Neuronal stem cell (in vitro differentiated cells): ENCODE results near the gene NTN5.

Source experiments
- DNase-seq: peaks from one replicate; pipeline ENCODE4 v3.0.0-alpha.2; 2013; ENCODE audit warnings: low spot score
- H2AFZ ChIP-seq: one replicate; pipeline ENCODE4 v1.6.1; 2013; ENCODE audit warnings: mild to moderate bottlenecking, low read length, inconsistent platforms
- H2AK5ac ChIP-seq: 2 replicates; pipeline ENCODE4 v1.6.1; 2013; ENCODE audit warnings: low read depth, mild to moderate bottlenecking, inconsistent platforms, low read length, moderate library complexity, mixed read lengths
- H2BK120ac ChIP-seq: 2 replicates; pipeline ENCODE4 v1.6.1; 2013; ENCODE audit warnings: low read depth, mild to moderate bottlenecking, inconsistent platforms, low read length, moderate library complexity, mixed read lengths
- H2BK12ac ChIP-seq: one replicate; pipeline ENCODE4 v1.6.1; 2013; ENCODE audit warnings: low read length, inconsistent platforms
- H2BK15ac ChIP-seq: 2 replicates; pipeline ENCODE4 v1.6.1; 2013; ENCODE audit warnings: mild to moderate bottlenecking, low read length, inconsistent platforms, mixed read lengths
- H2BK5ac ChIP-seq: one replicate; pipeline ENCODE4 v1.6.1; 2013; ENCODE audit warnings: inconsistent platforms, mild to moderate bottlenecking, low read length, moderate library complexity
- H3K14ac ChIP-seq: one replicate; pipeline ENCODE4 v1.6.1; 2013; ENCODE audit warnings: low read length, inconsistent platforms
- H3K18ac ChIP-seq: 2 replicates; pipeline ENCODE4 v1.6.1; 2013; ENCODE audit warnings: low read length, inconsistent platforms
- H3K23ac ChIP-seq: 2 replicates; pipeline ENCODE4 v1.6.1; 2013; ENCODE audit warnings: low read depth, mild to moderate bottlenecking, mixed read lengths, low read length, inconsistent platforms; ENCODE audit not compliant: poor library complexity
- H3K27ac ChIP-seq: replicated peaks from 3 replicates; pipeline ENCODE4 v1.5.1; 2013; ENCODE audit warnings: low read length, inconsistent platforms
- H3K27me3 ChIP-seq, 3 experiments: 2 replicates each; pipeline ENCODE4 v1.6.1; 2013; ENCODE audit warnings: low read length in 3 of 3, mild to moderate bottlenecking in 2 of 3, inconsistent platforms in 1 of 3, low read depth in 1 of 3, mixed read lengths in 1 of 3, moderate library complexity in 1 of 3; ENCODE audit not compliant: control insufficient read depth in 3 of 3, insufficient read depth in 3 of 3
- H3K36me3 ChIP-seq, 2 donors: replicated peaks in 1 of 2; 2 replicates each; pipeline ENCODE4 v1.6.1; 2013; ENCODE audit warnings: low read length in 2 of 2; ENCODE audit not compliant: control insufficient read depth in 2 of 2, insufficient read depth in 2 of 2
- H3K4ac ChIP-seq: 2 replicates; pipeline ENCODE4 v1.6.1; 2013; ENCODE audit warnings: inconsistent platforms, mild to moderate bottlenecking, low read length, moderate library complexity
- H3K4me1 ChIP-seq, 2 donors: 1 replicate in 1 of 2; 2 replicates in 1 of 2; pipeline ENCODE4 v1.6.1; 2013; ENCODE audit warnings: low read length in 2 of 2, low read depth in 1 of 2; ENCODE audit not compliant: control insufficient read depth in 2 of 2, insufficient read depth in 1 of 2
- H3K4me2 ChIP-seq: one replicate; pipeline ENCODE4 v1.6.1; 2013; ENCODE audit warnings: mild to moderate bottlenecking, low read length, inconsistent platforms; ENCODE audit not compliant: insufficient read depth, poor library complexity, severe bottlenecking
- H3K4me3 ChIP-seq, 2 donors: 2 replicates each; pipeline ENCODE4 v1.5.1; 2013; ENCODE audit warnings: low read length in 2 of 2, mild to moderate bottlenecking in 2 of 2, inconsistent platforms in 1 of 2, moderate library complexity in 1 of 2
- H3K79me1 ChIP-seq: one replicate; pipeline ENCODE4 v1.6.1; 2013; ENCODE audit warnings: low read depth, mild to moderate bottlenecking, inconsistent platforms, low read length, moderate library complexity
- H3K9ac ChIP-seq: one replicate; pipeline ENCODE4 v1.6.1; 2013; ENCODE audit warnings: mild to moderate bottlenecking, low read depth, low read length, inconsistent platforms; ENCODE audit not compliant: poor library complexity
- H3K9me3 ChIP-seq, 2 donors: replicated peaks in 1 of 2; 2 replicates each; pipeline versions ENCODE3 to v1.6.1; 2013; ENCODE audit warnings: low read length in 2 of 2, mild to moderate bottlenecking in 2 of 2, inconsistent platforms in 1 of 2, low read depth in 1 of 2, mixed read lengths in 1 of 2, moderate library complexity in 1 of 2; ENCODE audit not compliant: control insufficient read depth in 2 of 2, insufficient read depth in 1 of 2
- H4K8ac ChIP-seq: one replicate; pipeline ENCODE4 v1.6.1; 2013; ENCODE audit warnings: low read depth, mild to moderate bottlenecking, inconsistent platforms, low read length, moderate library complexity
- H4K91ac ChIP-seq: one replicate; pipeline ENCODE4 v1.6.1; 2013; ENCODE audit warnings: low read length, low read depth, mild to moderate bottlenecking, inconsistent platforms; ENCODE audit not compliant: poor library complexity
- WGBS, 2 donors: extraction: QIAGEN DNeasy Blood & Tissue Kit; methylation state at CpG; one replicate each; pipeline ENCODE4 v1.1.7; 2013; ENCODE audit warnings: missing lambda C conversion rate in 2 of 2, mixed read lengths in 1 of 2; ENCODE audit not compliant: insufficient read length in 2 of 2, insufficient replicate concordance in 1 of 2; ENCODE audit errors: extremely low coverage in 2 of 2; 5-methylcytosine and 5-hydroxymethylcytosine counted together

Gene NTN5

DNA sequence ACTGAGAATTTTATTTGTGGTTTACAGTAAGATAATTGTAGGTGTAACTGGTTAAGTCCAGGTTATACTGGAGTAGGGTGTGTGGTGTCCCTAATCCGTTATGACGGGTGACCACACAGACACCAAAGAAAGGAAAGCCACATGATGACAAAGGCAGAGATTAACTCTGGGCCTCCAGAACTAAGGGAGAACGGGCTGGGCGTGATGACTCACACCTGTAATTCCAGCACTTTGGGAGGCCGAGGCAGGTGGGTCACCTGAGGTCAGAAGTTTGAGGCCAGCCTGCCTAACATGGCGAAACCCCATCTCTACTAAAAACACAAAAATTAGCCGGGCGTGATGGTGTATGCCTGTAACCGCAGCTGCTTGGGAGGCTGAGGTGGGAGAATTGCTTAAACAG, 12.8 kb upstream of the NTN5 start:
- Histone ChIP-seq H3K4me2 (no peak overlapping the region), H3K79me1 (no peaks in the 10 kb centered on the region), H2BK5ac (no peak overlapping the region), H2AFZ (no peak overlapping the region), H3K9me3 (peaks cover 0 to 3% of the 10 kb centered on the region in 2 donors), H3K36me3 (no peaks in the 10 kb centered on the region), H3K18ac (no peak overlapping the region), H3K27ac (no peak overlapping the region), H4K91ac (no peak overlapping the region), H2BK15ac (no peak overlapping the region), H3K4ac (no peak overlapping the region), H4K8ac (no peak overlapping the region), H2BK120ac (no peak overlapping the region), H3K9ac (no peak overlapping the region), H3K27me3 (no peaks in the 10 kb centered on the region), H2AK5ac (no peak overlapping the region), H3K23ac (no peak overlapping the region), H3K4me3 (no peak overlapping the region), H3K4me1 (peaks cover 0 to 2% of the 10 kb centered on the region in 2 donors), H3K14ac (no peak overlapping the region), H2BK12ac (no peak overlapping the region)
- WGBS, 2 donors: no CpG with 5 or more reads among the region's 9 CpGs
- DNase-seq: no peak

DNA sequence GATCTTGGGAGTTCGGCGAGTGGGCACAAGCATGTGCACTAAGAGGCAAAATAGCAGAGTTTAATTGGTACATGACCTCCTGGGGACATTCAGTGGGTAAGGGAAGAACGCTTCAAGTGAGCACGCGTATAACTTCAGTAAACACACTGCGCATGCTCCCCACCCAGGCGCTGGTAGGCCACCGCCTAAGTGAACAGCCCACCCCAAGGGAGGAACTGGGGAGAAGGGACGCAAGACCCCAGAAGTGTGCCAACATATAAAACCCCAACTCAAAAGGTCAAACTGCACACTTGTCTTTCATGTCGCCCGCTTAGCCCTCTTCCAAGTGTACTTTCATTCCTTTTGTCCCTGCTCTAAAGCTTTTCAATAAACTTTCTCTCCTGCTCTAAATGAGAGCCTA, 10.5 kb upstream of the NTN5 start:
- no peak overlapping the region for H3K23ac ChIP-seq
- H3K27ac ChIP-seq: no peak overlapping the region
- no peak overlapping the region for H2BK120ac ChIP-seq
- no peaks in the 10 kb centered on the region for H3K36me3 ChIP-seq
- H4K91ac ChIP-seq: no peak overlapping the region
- no peak for DNase-seq
- peak overlapping the region; percentile 82 for H3K14ac ChIP-seq
- no CpG with 5 or more reads among the region's 11 CpGs for WGBS, 2 donors
- peaks cover 0 to 2% of the 10 kb centered on the region in 2 donors for H3K4me1 ChIP-seq
- H3K18ac ChIP-seq: no peak overlapping the region
- no peak overlapping the region for H2BK12ac ChIP-seq
- H2BK15ac ChIP-seq: no peak overlapping the region
- H3K9ac ChIP-seq: no peak overlapping the region
- H2AFZ ChIP-seq: no peak overlapping the region
- no peak overlapping the region for H2BK5ac ChIP-seq
- peaks cover 0 to 3% of the 10 kb centered on the region in 2 donors for H3K9me3 ChIP-seq
- no peak overlapping the region for H3K4ac ChIP-seq
- peaks cover 0 to under 1% (median 0%) of the 10 kb centered on the region in 3 experiments for H3K27me3 ChIP-seq
- H3K79me1 ChIP-seq: no peaks in the 10 kb centered on the region
- H4K8ac ChIP-seq: no peak overlapping the region
- H3K4me2 ChIP-seq: no peak overlapping the region
- H3K4me3 ChIP-seq: no peak overlapping the region
- peak overlapping the region; percentile 63 for H2AK5ac ChIP-seq

DNA sequence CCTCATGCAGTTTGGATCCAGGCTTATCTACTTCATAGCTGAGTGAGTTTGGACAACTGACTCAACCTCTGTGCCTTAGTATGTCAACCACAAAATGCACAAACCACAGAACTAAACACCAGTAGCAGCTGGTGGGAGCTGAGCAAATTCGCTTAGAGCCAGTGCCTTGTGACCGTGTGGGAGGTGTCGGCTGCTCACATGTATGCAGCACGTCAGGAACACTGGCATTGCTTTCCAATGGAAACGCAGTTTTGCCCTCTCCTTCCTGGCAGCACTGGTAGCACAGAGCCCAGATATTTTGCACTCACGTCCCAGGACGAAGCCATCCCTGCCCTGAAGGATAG, 8.3 kb upstream of the NTN5 start:
- peak overlapping the region; percentile 86 for H2BK12ac ChIP-seq
- H2AK5ac ChIP-seq: peak overlapping the region; percentile 74
- no peak overlapping the region for H2BK15ac ChIP-seq
- H3K4me2 ChIP-seq: no peak overlapping the region
- H2AFZ ChIP-seq: no peak overlapping the region
- no peak overlapping the region for H2BK5ac ChIP-seq
- H2BK120ac ChIP-seq: no peak overlapping the region
- H3K27ac ChIP-seq: no peak overlapping the region
- WGBS, 2 donors: no CpG with 5 or more reads among the region's 7 CpGs
- H3K4me3 ChIP-seq: no peak overlapping the region
- H3K36me3 ChIP-seq: no peaks in the 10 kb centered on the region
- H3K9ac ChIP-seq: no peak overlapping the region
- no peaks in the 10 kb centered on the region for H3K9me3 ChIP-seq
- no peak overlapping the region for H4K8ac ChIP-seq
- peaks cover 0 to 10% (median 0%) of the 10 kb centered on the region in 3 experiments for H3K27me3 ChIP-seq
- peaks cover 0 to 2% of the 10 kb centered on the region in 2 donors for H3K4me1 ChIP-seq
- no peaks in the 10 kb centered on the region for H3K79me1 ChIP-seq
- no peak overlapping the region for H3K23ac ChIP-seq
- H4K91ac ChIP-seq: no peak overlapping the region
- no peak for DNase-seq
- no peak overlapping the region for H3K18ac ChIP-seq
- no peak overlapping the region for H3K14ac ChIP-seq
- H3K4ac ChIP-seq: peak overlapping the region; percentile 93

DNA sequence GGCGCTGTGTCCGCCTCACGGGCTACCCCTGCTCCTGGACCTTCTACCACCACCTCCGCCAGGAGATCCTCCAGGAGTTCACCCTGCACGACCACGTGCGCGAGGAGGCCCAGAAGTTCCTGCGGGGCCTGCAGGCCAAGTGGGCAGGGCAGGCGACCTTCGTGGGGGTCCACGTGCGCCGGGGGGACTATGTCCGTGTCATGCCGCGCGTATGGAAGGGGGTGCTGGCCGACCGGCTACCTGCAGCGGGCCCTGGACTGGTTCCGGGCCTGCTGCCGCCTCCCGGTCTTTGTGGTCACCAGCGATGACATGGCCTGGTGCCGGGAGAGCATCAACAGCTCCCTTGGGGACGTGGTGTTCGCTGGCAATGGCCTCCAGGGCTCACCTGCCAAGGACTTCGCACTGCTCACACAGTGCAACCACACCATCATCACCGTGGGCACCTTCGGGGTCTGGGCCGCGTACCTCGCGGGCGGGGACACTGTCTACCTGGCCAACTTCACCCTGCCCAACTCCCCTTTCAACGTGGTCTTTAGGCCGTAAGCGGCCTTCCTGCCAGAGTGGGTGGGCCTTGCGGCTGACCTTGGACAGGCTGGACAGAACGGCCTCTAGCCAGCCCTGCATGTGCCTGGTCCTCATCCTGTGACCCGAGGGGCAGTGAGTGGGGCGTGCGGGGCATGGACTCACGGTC, 7.8 kb upstream of the NTN5 start:
- Histone ChIP-seq H3K23ac (peak overlapping the region; percentile 47), H3K27me3 (peaks cover 0 to 10% (median 0%) of the 10 kb centered on the region in 3 experiments), H2AFZ (no peak overlapping the region), H3K9ac (no peak overlapping the region), H3K4ac (peak overlapping the region; percentile 93), H3K36me3 (no peaks in the 10 kb centered on the region), H3K27ac (no peak overlapping the region), H4K91ac (no peak overlapping the region), H2BK120ac (no peak overlapping the region), H3K4me3 (no peak overlapping the region), H2BK15ac (no peak overlapping the region), H4K8ac (peak overlapping the region; percentile 1), H3K4me2 (no peak overlapping the region), H3K9me3 (no peaks in the 10 kb centered on the region), H3K18ac (peak overlapping the region; percentile 14), H2BK12ac (peak overlapping the region; percentile 86), H2BK5ac (no peak overlapping the region), H2AK5ac (peak overlapping the region; percentile 74), H3K14ac (no peak overlapping the region), H3K79me1 (no peaks in the 10 kb centered on the region), H3K4me1 (peaks cover 0 to 1% of the 10 kb centered on the region in 2 donors)
- DNase-seq: no peak
- WGBS, 2 donors: no CpG with 5 or more reads among the region's 45 CpGs
